Stomach (tissue), 4 donors: ENCODE data around the gene HELZ2.

Source experiments
- POLR2A ChIP-seq, 4 donors: fragments of 450-650 bp; IDR thresholded peaks; one replicate each; pipeline ENCODE4 v1.6.1; 2016; ENCODE audit warnings: antibody characterized with exemption in 4 of 4, control low read depth in 2 of 4, mild to moderate bottlenecking in 1 of 4, moderate library complexity in 1 of 4
- POLR2AphosphoS5 ChIP-seq, 3 donors: sonication (generic); formaldehyde crosslinking; IDR thresholded peaks; one replicate each; pipeline ENCODE4 v1.6.1; 2016; ENCODE audit warnings: antibody characterized with exemption in 3 of 3
- TF ChIP-seq, protein P1 (sequence below), 7 experiments: fragments of 450-650 bp in 4 of 7; fragments of 200-600 bp in 3 of 7; sonication (generic) in 3 of 7; IDR thresholded peaks; one replicate each; pipeline ENCODE4 v1.5.1; 2016 to 2019; ENCODE audit warnings: antibody characterized with exemption in 7 of 7, control low read depth in 2 of 7, mild to moderate bottlenecking in 1 of 7

- TF ChIP-seq, protein P1, sequence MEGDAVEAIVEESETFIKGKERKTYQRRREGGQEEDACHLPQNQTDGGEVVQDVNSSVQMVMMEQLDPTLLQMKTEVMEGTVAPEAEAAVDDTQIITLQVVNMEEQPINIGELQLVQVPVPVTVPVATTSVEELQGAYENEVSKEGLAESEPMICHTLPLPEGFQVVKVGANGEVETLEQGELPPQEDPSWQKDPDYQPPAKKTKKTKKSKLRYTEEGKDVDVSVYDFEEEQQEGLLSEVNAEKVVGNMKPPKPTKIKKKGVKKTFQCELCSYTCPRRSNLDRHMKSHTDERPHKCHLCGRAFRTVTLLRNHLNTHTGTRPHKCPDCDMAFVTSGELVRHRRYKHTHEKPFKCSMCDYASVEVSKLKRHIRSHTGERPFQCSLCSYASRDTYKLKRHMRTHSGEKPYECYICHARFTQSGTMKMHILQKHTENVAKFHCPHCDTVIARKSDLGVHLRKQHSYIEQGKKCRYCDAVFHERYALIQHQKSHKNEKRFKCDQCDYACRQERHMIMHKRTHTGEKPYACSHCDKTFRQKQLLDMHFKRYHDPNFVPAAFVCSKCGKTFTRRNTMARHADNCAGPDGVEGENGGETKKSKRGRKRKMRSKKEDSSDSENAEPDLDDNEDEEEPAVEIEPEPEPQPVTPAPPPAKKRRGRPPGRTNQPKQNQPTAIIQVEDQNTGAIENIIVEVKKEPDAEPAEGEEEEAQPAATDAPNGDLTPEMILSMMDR (IDR thresholded peaks at IDR 0.05) = no peak
- TF ChIP-seq POLR2A (IDR thresholded peaks at IDR 0.05) (no peak), POLR2AphosphoS5 (IDR thresholded peaks at IDR 0.05) (no peak)
These were observed 9.8 kb downstream of the HELZ2 start for GRCh38 chr20:63564036-63564810.
